ENCODE results near the gene SLC12A7.

SLC12A7 gene

GRCh38 chr5:1139331-1140170 is 27.7 kb upstream of the SLC12A7 start:
- Histone ChIP-seq H3K36me3 (no peaks in the 10 kb centered on the region), H3K27ac (no peak overlapping the region), H3K4me3 (ENCODE audit: low read depth in 1 of 2, low read length in 1 of 2) (no peak overlapping the region), H3K27me3 (peaks cover 41% of the 10 kb centered on the region), H3K4me1 (ENCODE audit: control insufficient read depth in 1 of 2, insufficient read depth in 1 of 2, low read depth in 1 of 2, low read length in 1 of 2) (no peaks in the 10 kb centered on the region), H3K9me3 (no peaks in the 10 kb centered on the region)
- TF ChIP-seq, protein P1, sequence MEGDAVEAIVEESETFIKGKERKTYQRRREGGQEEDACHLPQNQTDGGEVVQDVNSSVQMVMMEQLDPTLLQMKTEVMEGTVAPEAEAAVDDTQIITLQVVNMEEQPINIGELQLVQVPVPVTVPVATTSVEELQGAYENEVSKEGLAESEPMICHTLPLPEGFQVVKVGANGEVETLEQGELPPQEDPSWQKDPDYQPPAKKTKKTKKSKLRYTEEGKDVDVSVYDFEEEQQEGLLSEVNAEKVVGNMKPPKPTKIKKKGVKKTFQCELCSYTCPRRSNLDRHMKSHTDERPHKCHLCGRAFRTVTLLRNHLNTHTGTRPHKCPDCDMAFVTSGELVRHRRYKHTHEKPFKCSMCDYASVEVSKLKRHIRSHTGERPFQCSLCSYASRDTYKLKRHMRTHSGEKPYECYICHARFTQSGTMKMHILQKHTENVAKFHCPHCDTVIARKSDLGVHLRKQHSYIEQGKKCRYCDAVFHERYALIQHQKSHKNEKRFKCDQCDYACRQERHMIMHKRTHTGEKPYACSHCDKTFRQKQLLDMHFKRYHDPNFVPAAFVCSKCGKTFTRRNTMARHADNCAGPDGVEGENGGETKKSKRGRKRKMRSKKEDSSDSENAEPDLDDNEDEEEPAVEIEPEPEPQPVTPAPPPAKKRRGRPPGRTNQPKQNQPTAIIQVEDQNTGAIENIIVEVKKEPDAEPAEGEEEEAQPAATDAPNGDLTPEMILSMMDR (IDR thresholded peaks at IDR 0.05), result no peak

GRCh38 chr5:1138445-1139245 is 26.8 kb upstream of the SLC12A7 start:
- TF ChIP-seq, protein P1 (IDR thresholded peaks at IDR 0.05), result no peak
- Histone ChIP-seq H3K36me3 (no peaks in the 10 kb centered on the region), H3K4me3 (ENCODE audit: low read depth in 1 of 2, low read length in 1 of 2) (no peak overlapping the region), H3K9me3 (no peaks in the 10 kb centered on the region), H3K4me1 (ENCODE audit: control insufficient read depth in 1 of 2, insufficient read depth in 1 of 2, low read depth in 1 of 2, low read length in 1 of 2) (no peaks in the 10 kb centered on the region), H3K27ac (no peak overlapping the region), H3K27me3 (peaks cover 50% of the 10 kb centered on the region)

DNA sequence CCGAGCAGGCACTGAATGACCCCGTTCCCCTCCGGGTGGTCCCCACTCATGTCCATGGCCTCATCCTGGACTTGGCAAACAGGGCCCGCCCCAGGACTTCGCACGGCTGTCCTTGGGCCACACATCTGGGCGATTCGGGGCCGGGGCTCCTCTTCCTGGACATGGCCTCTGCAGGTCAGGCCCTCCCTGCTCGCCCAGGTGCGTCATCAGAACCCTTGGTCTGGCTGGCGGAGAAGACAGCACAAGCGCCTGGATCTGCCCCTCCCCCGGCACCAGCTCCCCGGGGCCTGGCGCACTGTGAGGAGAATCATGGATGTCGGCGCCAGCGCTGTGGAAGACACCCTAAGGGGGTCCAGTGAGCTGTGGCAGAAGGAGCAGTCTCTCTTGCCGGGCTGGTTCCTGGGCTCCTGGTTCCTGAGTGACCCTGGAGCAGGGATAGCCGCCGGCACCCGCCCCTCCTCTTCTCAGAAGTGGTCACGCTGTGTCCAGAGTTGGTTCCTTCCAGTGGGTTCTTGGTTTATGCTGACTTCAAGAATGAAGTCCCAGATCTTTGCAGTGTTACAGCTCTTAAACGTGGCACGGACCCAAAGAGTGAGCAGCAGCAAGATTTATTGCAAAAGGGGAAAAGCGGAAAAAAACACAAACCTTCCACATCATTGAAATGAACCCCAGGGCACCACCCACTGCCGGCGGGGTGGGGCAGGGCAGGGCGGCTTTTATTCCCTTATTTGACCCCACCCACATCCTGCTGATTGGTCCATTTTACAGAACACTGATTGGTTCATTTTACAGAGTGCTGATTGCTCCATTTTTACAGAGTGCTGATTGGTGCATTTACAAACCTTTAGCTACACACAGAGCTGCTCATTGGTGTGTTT is 25.9 kb upstream of the SLC12A7 start:
- no peaks in the 10 kb centered on the region for H3K4me1 ChIP-seq (ENCODE audit: control insufficient read depth in 1 of 2, insufficient read depth in 1 of 2, low read depth in 1 of 2, low read length in 1 of 2)
- TF ChIP-seq, protein P1 (IDR thresholded peaks at IDR 0.05), result no peak
- no peaks in the 10 kb centered on the region for H3K9me3 ChIP-seq
- H3K36me3 ChIP-seq, result no peaks in the 10 kb centered on the region
- peaks cover 54% of the 10 kb centered on the region for H3K27me3 ChIP-seq
- H3K27ac ChIP-seq, result no peak overlapping the region
- no peak overlapping the region for H3K4me3 ChIP-seq (ENCODE audit: low read depth in 1 of 2, low read length in 1 of 2)

DNA sequence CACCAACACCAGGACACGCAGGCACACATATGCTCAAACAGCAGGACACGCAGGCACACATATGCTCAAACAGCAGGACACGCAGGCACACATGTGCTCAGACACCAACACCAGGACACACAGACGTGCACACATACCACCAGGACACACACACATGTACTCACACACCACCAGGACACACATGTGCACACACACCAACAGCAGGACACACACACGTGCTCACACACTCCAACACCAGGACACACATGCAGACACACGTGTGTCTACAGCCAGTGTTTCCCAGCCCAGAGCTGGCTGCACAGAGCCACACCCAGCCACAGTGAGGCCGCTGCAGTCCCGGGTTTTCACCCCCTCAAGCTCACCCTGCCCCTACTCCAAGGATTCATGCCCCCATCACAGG is 25.0 kb upstream of the SLC12A7 start:
- Histone ChIP-seq H3K4me1 (ENCODE audit: control insufficient read depth in 1 of 2, insufficient read depth in 1 of 2, low read depth in 1 of 2, low read length in 1 of 2) (no peaks in the 10 kb centered on the region), H3K27me3 (peaks cover 52% of the 10 kb centered on the region), H3K36me3 (no peaks in the 10 kb centered on the region), H3K4me3 (ENCODE audit: low read depth in 1 of 2, low read length in 1 of 2) (no peak overlapping the region), H3K9me3 (no peaks in the 10 kb centered on the region), H3K27ac (no peak overlapping the region)
- TF ChIP-seq, protein P1 (IDR thresholded peaks at IDR 0.05), result no peak
